ENCODE data around the gene RAD51D. TPM values are rescaled to one million over a fixed set of nuclear protein-coding genes. Genes with fewer than 3 reads are reported as not detected.
A peak's percentile ranks its signal among the peaks of the same experiment; 100 is the strongest.

Gene RAD51D
- total and polyA plus RNA-seq, 11 donors: 2.1 to 9.2 (median 5.0) TPM

- intact Hi-C loops (cut with DNase I): loop anchor here in 1 of 10 donors (5.0 kb wide), 1 partner anchor 46 kb away; no protein-coding TSS in a partner anchor
- Histone ChIP-seq H3K27me3 (no peaks in the 10 kb centered on the region), H3K9me3 (no peaks in the 10 kb centered on the region), H3K27ac (peak overlapping the region in 1 of 12 donors; percentile 6), H3K36me3 (peaks cover 0 to 8% (median 0%) of the 10 kb centered on the region in 9 donors), H3K4me1 (peaks cover 0 to 48% (median 0%) of the 10 kb centered on the region in 12 donors), H3K4me3 (no peak overlapping the region)
- ATAC-seq: no peak
- WGBS, 4 donors: 89 to 93% (median 93%) methylated on average over 3 of the region's 3 CpGs
- no peak for TF ChIP-seq POLR2A (IDR thresholded peaks at IDR 0.05)
- TF ChIP-seq, protein P1, sequence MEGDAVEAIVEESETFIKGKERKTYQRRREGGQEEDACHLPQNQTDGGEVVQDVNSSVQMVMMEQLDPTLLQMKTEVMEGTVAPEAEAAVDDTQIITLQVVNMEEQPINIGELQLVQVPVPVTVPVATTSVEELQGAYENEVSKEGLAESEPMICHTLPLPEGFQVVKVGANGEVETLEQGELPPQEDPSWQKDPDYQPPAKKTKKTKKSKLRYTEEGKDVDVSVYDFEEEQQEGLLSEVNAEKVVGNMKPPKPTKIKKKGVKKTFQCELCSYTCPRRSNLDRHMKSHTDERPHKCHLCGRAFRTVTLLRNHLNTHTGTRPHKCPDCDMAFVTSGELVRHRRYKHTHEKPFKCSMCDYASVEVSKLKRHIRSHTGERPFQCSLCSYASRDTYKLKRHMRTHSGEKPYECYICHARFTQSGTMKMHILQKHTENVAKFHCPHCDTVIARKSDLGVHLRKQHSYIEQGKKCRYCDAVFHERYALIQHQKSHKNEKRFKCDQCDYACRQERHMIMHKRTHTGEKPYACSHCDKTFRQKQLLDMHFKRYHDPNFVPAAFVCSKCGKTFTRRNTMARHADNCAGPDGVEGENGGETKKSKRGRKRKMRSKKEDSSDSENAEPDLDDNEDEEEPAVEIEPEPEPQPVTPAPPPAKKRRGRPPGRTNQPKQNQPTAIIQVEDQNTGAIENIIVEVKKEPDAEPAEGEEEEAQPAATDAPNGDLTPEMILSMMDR (IDR thresholded peaks at IDR 0.05): no peak
- DNase-seq: no peak
Measured at GRCh38 chr17:35073183-35073790, 46.4 kb downstream of the RAD51D start.

GRCh38 chr17:35069311-35069710, 50.3 kb downstream of the RAD51D start:
- Histone ChIP-seq H3K36me3 (peaks cover 0 to 8% (median 0%) of the 10 kb centered on the region in 9 donors), H3K9me3 (no peaks in the 10 kb centered on the region), H3K27ac (no peak overlapping the region), H3K27me3 (no peaks in the 10 kb centered on the region), H3K4me3 (no peak overlapping the region), H3K4me1 (peaks cover 0 to 47% (median 2%) of the 10 kb centered on the region in 12 donors)
- DNase-seq (no peak), ATAC-seq (no peak)
- intact Hi-C loops (cut with DNase I): loop anchor here in 1 of 10 donors (10.0 kb wide), 1 partner anchor 75 kb away; no protein-coding TSS in a partner anchor
- 68 to 81% (median 74%) methylated on average over 2 of the region's 2 CpGs for WGBS, 4 donors
- TF ChIP-seq, protein P1 (IDR thresholded peaks at IDR 0.05): no peak
- TF ChIP-seq POLR2A (IDR thresholded peaks at IDR 0.05): no peak

- 82 to 95% (median 91%) methylated on average over 2 of the region's 2 CpGs for WGBS, 4 donors
- intact Hi-C loops (cut with DNase I): loop anchor here in 1 of 10 donors (10.0 kb wide), 1 partner anchor 73 kb away; no protein-coding TSS in a partner anchor
- peaks cover 0 to 8% (median 0%) of the 10 kb centered on the region in 9 donors for H3K36me3 ChIP-seq
Measured at GRCh38 chr17:35068249-35068648, 51.4 kb downstream of the RAD51D start.

GRCh38 chr17:35065880-35066279, 53.8 kb downstream of the RAD51D start:
- peaks cover 0 to 3% (median 0%) of the 10 kb centered on the region in 9 donors for H3K36me3 ChIP-seq

More at GRCh38 chr17:35068249-35068648, 51.4 kb downstream of the RAD51D start:
- no peak for TF ChIP-seq POLR2A (IDR thresholded peaks at IDR 0.05)
- TF ChIP-seq, protein P1 (IDR thresholded peaks at IDR 0.05): no peak
- no peak overlapping the region for H3K27ac ChIP-seq
- H3K4me1 ChIP-seq: peaks cover 0 to 47% (median 9%) of the 10 kb centered on the region in 12 donors
- ATAC-seq (no peak), DNase-seq (no peak)
- H3K27me3 ChIP-seq: no peaks in the 10 kb centered on the region
- no peaks in the 10 kb centered on the region for H3K9me3 ChIP-seq
- H3K4me3 ChIP-seq: no peak overlapping the region

More at GRCh38 chr17:35065880-35066279, 53.8 kb downstream of the RAD51D start:
- H3K4me3 ChIP-seq: no peak overlapping the region
- H3K27ac ChIP-seq: no peak overlapping the region
- no peaks in the 10 kb centered on the region for H3K27me3 ChIP-seq
- WGBS, 4 donors: 93 to 98% (median 97%) methylated on average over 4 of the region's 4 CpGs
- no peaks in the 10 kb centered on the region for H3K9me3 ChIP-seq
- peaks cover 0 to 41% (median 10%) of the 10 kb centered on the region in 12 donors for H3K4me1 ChIP-seq
- intact Hi-C loops (cut with DNase I): loop anchor here in 1 of 10 donors (10.0 kb wide), 1 partner anchor 71 kb away; no protein-coding TSS in a partner anchor
- DNase-seq (no peak), ATAC-seq (no peak)
- TF ChIP-seq, protein P1 (IDR thresholded peaks at IDR 0.05): no peak
- no peak for TF ChIP-seq POLR2A (IDR thresholded peaks at IDR 0.05)

Data from heart left ventricle (tissue), 16 donors.